Caco-2 (cell line): ENCODE data around the gene MEF2D. TPM values are rescaled to one million over a fixed set of nuclear protein-coding genes. Genes with fewer than 3 reads are reported as not detected.

Experiments
- BruUV-seq: library from RNA; stranded (reverse); fragments of 400-500 nt; replicated peaks from 2 replicates; lab custom pipeline; 2021; lab: Mats Ljungman, UMichigan
- CTCF ChIA-PET: fragments of 300-600 bp; sonication (Branson Sonifier 250); formaldehyde crosslinking; loops from one replicate; lab custom pipeline; 2022; ENCODE audit warnings: antibody characterized with exemption; lab: Charles Lee
- POLR2A ChIA-PET: fragments of 300-600 bp; sonication (Branson Sonifier 250); formaldehyde crosslinking; loops from one replicate; lab custom pipeline; 2022; ENCODE audit warnings: antibody characterized with exemption; lab: Charles Lee
- DNase-seq, 2 experiments: peaks; one replicate each; pipeline versions ENCODE4 v3.0.0 to v3.0.0-alpha.2; 2020 to 2022
- H3K27me3 ChIP-seq: replicated peaks from 2 replicates; pipeline ENCODE4 v1.6.0; 2011; ENCODE audit warnings: low read length; ENCODE audit not compliant: control insufficient read depth, insufficient read depth
- H3K36me3 ChIP-seq: 2 replicates; pipeline ENCODE4 v1.5.1; 2011; ENCODE audit warnings: low read length; ENCODE audit not compliant: control insufficient read depth, insufficient read depth
- H3K4me1 ChIP-seq: fragments of 250-450 bp; sonication (Bioruptor Pico); 2 replicates; pipeline ENCODE4 v1.5.1; 2020; ENCODE audit warnings: mild to moderate bottlenecking
- H3K4me3 ChIP-seq: 2 replicates; pipeline ENCODE4 v1.5.1; 2011; ENCODE audit warnings: low read depth, mild to moderate bottlenecking, control low read depth, low read length
- H3K9me3 ChIP-seq: fragments of 250-450 bp; sonication (Bioruptor Pico); 2 replicates; pipeline ENCODE4 v1.5.1; 2020; ENCODE audit warnings: mild to moderate bottlenecking, moderate library complexity
- H3K27ac Mint-ChIP-seq: one replicate; pipeline ENCODE4 v1.8.0; 2022; ENCODE audit warnings: mixed read lengths; ENCODE audit not compliant: unreplicated experiment
- H3K27me3 Mint-ChIP-seq: one replicate; pipeline ENCODE4 v1.8.0; 2022; ENCODE audit warnings: mixed read lengths; ENCODE audit not compliant: insufficient read depth, unreplicated experiment
- H3K36me3 Mint-ChIP-seq: one replicate; pipeline ENCODE4 v1.8.0; 2022; ENCODE audit warnings: mild to moderate bottlenecking, mixed read lengths; ENCODE audit not compliant: insufficient read depth, unreplicated experiment
- H3K4me1 Mint-ChIP-seq: one replicate; pipeline ENCODE4 v1.8.0; 2022; ENCODE audit warnings: low read depth, mixed read lengths; ENCODE audit not compliant: unreplicated experiment
- H3K4me3 Mint-ChIP-seq: one replicate; pipeline ENCODE4 v1.8.0; 2022; ENCODE audit warnings: mild to moderate bottlenecking, moderate library complexity, mixed read lengths; ENCODE audit not compliant: unreplicated experiment
- H3K9me3 Mint-ChIP-seq: one replicate; pipeline ENCODE4 v1.8.0; 2022; ENCODE audit warnings: mixed read lengths; ENCODE audit not compliant: unreplicated experiment
- CTCF ChIP-seq, 2 experiments: fragments of 200-600 bp in 1 of 2; IDR thresholded peaks; 1 replicate in 1 of 2; 2 replicates in 1 of 2; pipeline versions ENCODE4 v1.5.1 to v1.8.0; 2011 to 2022; ENCODE audit warnings: antibody characterized with exemption in 1 of 2, control low read depth in 1 of 2, inconsistent platforms in 1 of 2, low read depth in 1 of 2, low read length in 1 of 2, mild to moderate bottlenecking in 1 of 2, moderate library complexity in 1 of 2; ENCODE audit not compliant: insufficient read depth in 1 of 2, severe bottlenecking in 1 of 2, unreplicated experiment in 1 of 2
- intact Hi-C: fragments of 100-400 bp; cut with micrococcal nuclease; formaldehyde crosslinking; loops from one replicate; pipeline ENCODE4 v1.10.0; 2022; ENCODE audit not compliant: unreplicated experiment
- total RNA-seq: library from RNA; stranded (reverse); gene quantifications from 2 replicates; pipeline ENCODE4 v1.2.3, GENCODE V29; 2022

The MEF2D gene
- total RNA-seq, 1 experiment from 2014 or later = 18.6 TPM

DNA sequence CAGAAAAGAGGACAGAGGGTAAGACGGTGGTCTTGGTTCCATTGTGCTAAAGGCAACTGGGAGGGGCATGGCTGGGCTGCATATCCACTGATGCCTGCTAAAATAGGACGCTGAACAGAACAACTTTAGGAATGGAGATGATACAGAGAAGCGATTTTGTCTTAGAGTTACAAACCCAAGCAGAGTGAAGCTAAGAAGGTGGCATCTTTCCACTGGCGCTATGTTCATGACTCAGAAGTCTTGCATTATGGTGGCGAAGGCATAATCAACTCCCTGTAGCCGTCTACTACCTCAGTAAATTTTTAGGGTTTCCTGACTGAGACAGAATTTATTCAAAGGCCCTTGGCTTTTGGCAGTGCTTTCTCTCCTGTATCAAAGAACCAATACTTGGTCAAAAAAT is 57.3 kb downstream of the MEF2D start:
- no peak for TF ChIP-seq CTCF (IDR thresholded peaks at IDR 0.05; ENCODE audit: insufficient read depth in 1 of 2, low read depth in 1 of 2, low read length in 1 of 2, severe bottlenecking in 1 of 2, unreplicated experiment in 1 of 2)
- no peaks in the 10 kb centered on the region for H3K4me1 Mint-ChIP-seq
- H3K4me1 ChIP-seq = no peaks in the 10 kb centered on the region
- H3K27ac Mint-ChIP-seq = no peak overlapping the region
- no peak overlapping the region for H3K4me3 ChIP-seq
- CTCF ChIA-PET = interaction anchor here (3.1 kb wide), 1 partner anchor 57 kb away, joined by 47 read pairs; no protein-coding TSS in a partner anchor
- no peak for DNase-seq
- no peaks in the 10 kb centered on the region for H3K9me3 Mint-ChIP-seq
- no peaks in the 10 kb centered on the region for H3K36me3 ChIP-seq
- BruUV-seq = no TSS peak
- H3K27me3 Mint-ChIP-seq = peaks cover 25% of the 10 kb centered on the region
- POLR2A ChIA-PET = no interaction called here
- peaks cover 1% of the 10 kb centered on the region; the same call in 1 of the 2 replicates for H3K27me3 ChIP-seq
- intact Hi-C loops = no loop called here
- no peaks in the 10 kb centered on the region for H3K36me3 Mint-ChIP-seq
- no peak overlapping the region for H3K4me3 Mint-ChIP-seq
- no peaks in the 10 kb centered on the region for H3K9me3 ChIP-seq

DNA sequence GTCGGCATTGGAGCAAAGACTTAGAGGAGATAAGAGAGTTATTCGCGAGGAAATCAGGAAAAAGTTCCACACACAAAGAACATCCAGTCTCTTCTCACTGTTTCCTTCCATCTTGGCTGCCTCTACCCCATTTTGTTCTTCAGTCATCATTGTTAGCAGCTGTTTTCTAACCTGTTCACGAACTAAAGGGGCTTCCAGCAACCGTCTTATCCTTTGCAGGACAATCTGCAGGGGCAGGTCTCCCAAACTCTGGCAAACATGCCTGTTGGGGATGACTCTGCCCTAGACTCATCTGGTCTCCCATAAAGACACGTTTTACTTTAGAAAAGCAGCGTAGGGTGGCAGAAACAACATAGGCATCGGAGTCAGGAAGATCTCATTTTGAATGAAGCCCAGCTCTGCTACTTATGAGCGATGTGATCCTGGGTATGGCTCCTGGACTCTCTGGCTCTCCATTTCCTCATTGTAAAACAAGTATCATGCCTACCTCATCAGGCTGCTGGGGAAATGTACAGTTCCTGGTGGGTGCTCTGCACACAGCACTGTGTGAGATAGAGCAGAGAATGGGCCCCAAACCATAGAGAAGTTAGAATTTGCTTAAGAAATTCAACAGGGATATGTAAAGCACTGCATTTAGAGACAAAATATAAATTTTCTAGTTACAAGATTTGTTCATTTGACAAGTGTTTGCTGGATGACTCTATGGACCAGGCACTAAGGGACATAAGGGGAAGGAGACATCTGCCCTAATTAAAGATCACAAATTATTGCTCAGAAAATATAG is 59.7 kb downstream of the MEF2D start:
- intact Hi-C loops = no loop called here
- Histone ChIP-seq H3K36me3 (no peaks in the 10 kb centered on the region), H3K9me3 (no peaks in the 10 kb centered on the region), H3K4me3 (no peak overlapping the region), H3K27me3 (peaks cover 2% of the 10 kb centered on the region; the same call in 1 of the 2 replicates), H3K4me1 (peaks cover 4% of the 10 kb centered on the region; the same call in 1 of the 2 replicates)
- H3K9me3 Mint-ChIP-seq = no peaks in the 10 kb centered on the region
- ChIA-PET CTCF (interaction anchor here (0.6 to 3.1 kb wide), 4 partner anchors 12 to 55 kb away, joined by 3 to 47 read pairs (median 4); no protein-coding TSS in a partner anchor), POLR2A (no interaction called here)
- H3K36me3 Mint-ChIP-seq = no peaks in the 10 kb centered on the region
- no peak overlapping the region for H3K4me3 Mint-ChIP-seq
- peaks cover 40% of the 10 kb centered on the region for H3K27me3 Mint-ChIP-seq
- TF ChIP-seq CTCF (IDR thresholded peaks at IDR 0.05; ENCODE audit: insufficient read depth in 1 of 2, low read depth in 1 of 2, low read length in 1 of 2, severe bottlenecking in 1 of 2, unreplicated experiment in 1 of 2) = no peak
- H3K4me1 Mint-ChIP-seq = peaks cover 1% of the 10 kb centered on the region
- DNase-seq = no peak
- BruUV-seq = no TSS peak
- H3K27ac Mint-ChIP-seq = no peak overlapping the region

DNA sequence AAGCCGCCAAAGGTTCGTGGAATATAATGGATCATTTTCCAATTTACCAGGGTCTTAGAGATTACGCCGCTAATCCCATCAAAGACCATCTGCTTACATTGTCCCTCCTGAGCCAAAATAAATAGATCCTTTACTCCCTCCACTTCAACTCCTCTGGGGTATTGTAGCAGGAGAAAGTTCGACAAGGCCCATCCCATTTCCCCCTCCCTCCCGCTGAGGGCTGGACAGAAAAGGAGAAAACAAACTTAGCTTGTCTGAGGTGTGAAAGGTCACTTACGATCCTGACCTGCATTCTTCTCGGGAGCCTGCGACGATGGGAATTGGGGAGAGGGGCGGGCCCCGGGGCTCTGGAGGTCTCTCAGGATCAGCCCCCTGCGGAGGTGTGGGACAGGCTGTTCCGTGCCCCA is 60.8 kb downstream of the MEF2D start:
- Mint-ChIP-seq H3K9me3 (no peaks in the 10 kb centered on the region), H3K4me1 (peaks cover 12% of the 10 kb centered on the region), H3K27me3 (peaks cover 48% of the 10 kb centered on the region), H3K36me3 (no peaks in the 10 kb centered on the region), H3K4me3 (no peak overlapping the region), H3K27ac (no peak overlapping the region)
- DNase-seq = no peak
- H3K9me3 ChIP-seq = no peaks in the 10 kb centered on the region
- POLR2A ChIA-PET = no interaction called here
- H3K4me3 ChIP-seq = no peak overlapping the region
- CTCF ChIA-PET = interaction anchor here (1.0 to 1.6 kb wide), 2 partner anchors 30 to 54 kb away, joined by 3 to 4 read pairs; no protein-coding TSS in a partner anchor
- H3K4me1 ChIP-seq = peaks cover 4% of the 10 kb centered on the region; the same call in 1 of the 2 replicates
- BruUV-seq = no TSS peak
- peaks cover 2% of the 10 kb centered on the region; the same call in 1 of the 2 replicates for H3K27me3 ChIP-seq
- no peak for TF ChIP-seq CTCF (IDR thresholded peaks at IDR 0.05; ENCODE audit: insufficient read depth in 1 of 2, low read depth in 1 of 2, low read length in 1 of 2, severe bottlenecking in 1 of 2, unreplicated experiment in 1 of 2)
- no peaks in the 10 kb centered on the region for H3K36me3 ChIP-seq
- intact Hi-C loops = no loop called here
